RCC 7860 (cell line): ENCODE measurements around the gene TFRC.
"Not testable (repeated sequence)": the region's sequence is repeated elsewhere in the genome, so short reads cannot be mapped to it uniquely, and the experiment has no call there.

Experiments used
- DNase-seq: peaks from one replicate; pipeline ENCODE4 v3.0.0-alpha.2; 2015; ENCODE audit warnings: low spot score
- FAIRE-seq: peaks from 2 replicates; lab custom pipeline; 2012; peaks lifted over from hg19 to GRCh38; lab: Jason Lieb, UNC

The TFRC gene

GRCh38 chr3:196082619-196082971 lies 705 bp upstream of the TFRC start:
- FAIRE-seq, result no peak
- no peak for DNase-seq

- FAIRE-seq (no peak), DNase-seq (no peak)
These were observed 672 bp downstream of the TFRC start for GRCh38 chr3:196081002-196081833.

- FAIRE-seq, DNase-seq: not testable (repeated sequence)
These were observed 1.6 kb downstream of the TFRC start for GRCh38 chr3:196080101-196080846.

GRCh38 chr3:196079682-196080081 lies 2.2 kb downstream of the TFRC start:
- no peak for DNase-seq
- FAIRE-seq, result no peak

GRCh38 chr3:196075013-196075412 lies 6.9 kb downstream of the TFRC start:
- FAIRE-seq (no peak), DNase-seq (no peak)

- no peak for FAIRE-seq
- DNase-seq, result peak; percentile 22
These were observed 8.6 kb downstream of the TFRC start for GRCh38 chr3:196073255-196073753.

GRCh38 chr3:196072313-196072712 lies 9.6 kb downstream of the TFRC start:
- DNase-seq, result no peak
- no peak for FAIRE-seq

- DNase-seq, FAIRE-seq: not testable (repeated sequence)
These were observed 13.1 kb downstream of the TFRC start for GRCh38 chr3:196068812-196069211.

- FAIRE-seq, result no peak
- no peak for DNase-seq
These were observed 14.5 kb downstream of the TFRC start for GRCh38 chr3:196067439-196067838.

GRCh38 chr3:196063971-196064370 lies 17.9 kb downstream of the TFRC start:
- DNase-seq, result no peak
- no peak for FAIRE-seq

- FAIRE-seq (no peak), DNase-seq (no peak)
These were observed 18.4 kb downstream of the TFRC start for GRCh38 chr3:196063456-196063855.

GRCh38 chr3:196063049-196063448 lies 18.8 kb downstream of the TFRC start:
- no peak for DNase-seq

GRCh38 chr3:196060834-196061233 lies 21.1 kb downstream of the TFRC start:
- no peak for FAIRE-seq
- DNase-seq, result no peak

More at GRCh38 chr3:196063049-196063448, 18.8 kb downstream of the TFRC start:
- FAIRE-seq, result no peak

GRCh38 chr3:196057760-196058331 lies 24.0 kb downstream of the TFRC start:
- FAIRE-seq, result no peak

GRCh38 chr3:196056371-196056770 lies 25.5 kb downstream of the TFRC start:
- DNase-seq, FAIRE-seq: not testable (repeated sequence)

More at GRCh38 chr3:196057760-196058331, 24.0 kb downstream of the TFRC start:
- DNase-seq, result no peak

- DNase-seq (no peak), FAIRE-seq (no peak)
These were observed 26.1 kb downstream of the TFRC start for GRCh38 chr3:196055683-196056270.

- FAIRE-seq (no peak), DNase-seq (no peak)
These were observed 26.6 kb downstream of the TFRC start for GRCh38 chr3:196055240-196055639.

GRCh38 chr3:196054661-196055060 lies 27.2 kb downstream of the TFRC start:
- FAIRE-seq (no peak), DNase-seq (no peak)

GRCh38 chr3:196053487-196053886 lies 28.4 kb downstream of the TFRC start:
- no peak for DNase-seq
- FAIRE-seq, result no peak

GRCh38 chr3:196051282-196052076 lies 30.4 kb downstream of the TFRC start:
- DNase-seq (no peak), FAIRE-seq (no peak)
